ENCODE data around the gene ARFGEF3. TPM values are rescaled to one million over a fixed set of nuclear protein-coding genes. Genes with fewer than 3 reads are reported as not detected.

ARFGEF3 gene
- total RNA-seq, 4 donors from 2014 or later, result 8.9 to 12.0 (median 10.5) TPM

DNA sequence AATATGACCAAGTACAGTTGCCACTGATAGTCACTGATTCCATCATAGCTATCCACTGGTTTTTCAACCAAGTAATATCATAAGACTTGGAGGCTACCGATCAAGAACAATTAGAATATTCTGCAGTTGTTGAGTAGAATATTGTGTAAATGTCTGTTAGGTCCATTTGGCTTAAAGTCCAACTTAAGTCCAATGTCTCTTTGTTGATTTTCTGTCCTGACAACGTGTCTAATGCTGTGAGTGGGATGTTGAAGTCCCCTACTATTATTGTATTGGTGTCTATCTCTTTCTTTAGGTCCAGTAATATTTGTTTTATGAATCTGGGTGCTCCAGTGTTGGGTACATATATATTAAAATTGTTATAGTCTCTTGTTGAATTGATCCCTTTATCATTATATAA lies 13.9 kb downstream of the ARFGEF3 start:
- Histone ChIP-seq H3K27ac (no peak overlapping the region), H3K27me3 (no peaks in the 10 kb centered on the region), H3K36me3 (no peaks in the 10 kb centered on the region), H3K9me3 (peaks cover 0 to 6% (median 0%) of the 10 kb centered on the region in 4 donors), H3K4me3 (no peak overlapping the region), H3K4me1 (no peaks in the 10 kb centered on the region)
- DNase-seq, result no peak
- TF ChIP-seq POLR2A (IDR thresholded peaks at IDR 0.05), result no peak
- TF ChIP-seq, protein P1, sequence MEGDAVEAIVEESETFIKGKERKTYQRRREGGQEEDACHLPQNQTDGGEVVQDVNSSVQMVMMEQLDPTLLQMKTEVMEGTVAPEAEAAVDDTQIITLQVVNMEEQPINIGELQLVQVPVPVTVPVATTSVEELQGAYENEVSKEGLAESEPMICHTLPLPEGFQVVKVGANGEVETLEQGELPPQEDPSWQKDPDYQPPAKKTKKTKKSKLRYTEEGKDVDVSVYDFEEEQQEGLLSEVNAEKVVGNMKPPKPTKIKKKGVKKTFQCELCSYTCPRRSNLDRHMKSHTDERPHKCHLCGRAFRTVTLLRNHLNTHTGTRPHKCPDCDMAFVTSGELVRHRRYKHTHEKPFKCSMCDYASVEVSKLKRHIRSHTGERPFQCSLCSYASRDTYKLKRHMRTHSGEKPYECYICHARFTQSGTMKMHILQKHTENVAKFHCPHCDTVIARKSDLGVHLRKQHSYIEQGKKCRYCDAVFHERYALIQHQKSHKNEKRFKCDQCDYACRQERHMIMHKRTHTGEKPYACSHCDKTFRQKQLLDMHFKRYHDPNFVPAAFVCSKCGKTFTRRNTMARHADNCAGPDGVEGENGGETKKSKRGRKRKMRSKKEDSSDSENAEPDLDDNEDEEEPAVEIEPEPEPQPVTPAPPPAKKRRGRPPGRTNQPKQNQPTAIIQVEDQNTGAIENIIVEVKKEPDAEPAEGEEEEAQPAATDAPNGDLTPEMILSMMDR (IDR thresholded peaks at IDR 0.05), result no peak

DNA sequence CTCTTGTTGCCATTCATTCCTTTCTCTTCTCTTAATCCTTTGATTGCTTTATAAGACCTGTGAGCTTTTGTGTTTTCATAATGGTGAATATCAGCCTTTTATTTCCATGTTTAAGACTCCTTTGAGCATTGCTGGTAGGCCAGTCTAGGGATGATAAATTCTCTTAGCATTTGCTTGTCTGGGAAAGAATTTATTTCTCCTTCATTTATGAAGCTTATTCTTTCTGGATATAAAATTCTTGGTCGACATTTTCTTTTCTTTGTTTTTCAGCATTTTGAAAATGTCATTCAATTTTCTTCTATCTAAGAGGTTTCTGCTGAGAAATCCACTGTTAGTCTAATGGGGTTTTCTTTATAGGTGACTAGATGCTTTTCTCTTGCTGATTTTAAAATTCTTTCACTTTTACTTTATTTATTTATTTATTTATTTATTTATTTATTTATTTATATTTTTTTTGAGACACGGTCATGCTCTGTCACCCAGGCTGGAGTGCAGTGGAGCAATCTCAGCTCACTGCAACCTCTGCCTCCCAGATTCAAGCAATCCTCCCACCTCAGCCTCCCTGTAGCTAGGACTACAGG lies 15.0 kb downstream of the ARFGEF3 start:
- Histone ChIP-seq H3K9me3 (peaks cover 0 to 6% (median 0%) of the 10 kb centered on the region in 4 donors), H3K4me1 (no peaks in the 10 kb centered on the region), H3K36me3 (no peaks in the 10 kb centered on the region), H3K4me3 (no peak overlapping the region), H3K27me3 (no peaks in the 10 kb centered on the region), H3K27ac (no peak overlapping the region)
- no peak for TF ChIP-seq POLR2A (IDR thresholded peaks at IDR 0.05)
- DNase-seq, result no peak

DNA sequence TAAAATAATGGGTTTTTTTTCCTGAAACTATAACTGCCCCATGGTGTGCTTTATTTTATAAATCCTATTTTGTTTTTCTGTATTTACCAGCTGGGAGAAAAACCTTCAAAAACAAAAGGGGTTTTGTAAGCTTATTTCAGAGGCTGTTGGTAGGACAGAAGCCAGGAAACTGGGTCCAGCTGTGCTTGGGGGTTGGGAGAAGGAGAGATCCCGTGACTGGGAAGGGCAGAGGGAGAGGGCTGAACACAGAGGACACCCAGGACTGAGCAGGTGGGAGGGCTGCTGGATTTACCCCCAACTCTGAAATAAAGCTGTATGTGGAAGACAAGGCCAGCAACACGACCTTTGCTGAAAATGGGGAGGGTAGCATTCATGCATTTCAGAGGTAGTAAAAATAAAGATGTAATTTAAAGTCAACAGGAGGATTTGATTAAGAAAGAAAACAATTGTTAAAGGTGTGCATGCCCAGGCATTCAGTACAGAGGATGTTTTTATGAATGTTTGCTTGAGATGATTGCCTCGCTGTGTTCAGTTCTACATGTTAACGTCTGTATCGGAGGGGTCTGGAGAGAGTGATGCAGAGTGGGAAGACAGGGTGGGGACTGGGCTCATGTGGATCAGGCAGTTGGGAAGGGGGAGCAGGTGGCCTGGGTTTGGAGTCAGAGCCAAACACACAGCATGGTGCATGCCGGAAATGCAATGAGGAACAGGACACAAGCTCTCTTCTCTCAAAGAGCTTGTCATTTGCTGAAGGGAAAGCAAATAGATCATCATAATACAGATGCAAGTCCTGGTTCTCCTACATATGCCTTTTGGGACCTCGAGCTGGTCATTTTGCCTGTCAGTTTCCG lies 21.4 kb downstream of the ARFGEF3 start:
- H3K27me3 ChIP-seq, result no peaks in the 10 kb centered on the region
- no peak overlapping the region for H3K27ac ChIP-seq
- no peak overlapping the region for H3K4me3 ChIP-seq
- H3K4me1 ChIP-seq, result peaks cover 0 to under 1% (median 0%) of the 10 kb centered on the region in 4 donors
- TF ChIP-seq, protein P1 (IDR thresholded peaks at IDR 0.05), result no peak
- no peak for TF ChIP-seq POLR2A (IDR thresholded peaks at IDR 0.05)
- no peak for DNase-seq
- no peaks in the 10 kb centered on the region for H3K36me3 ChIP-seq
- no peaks in the 10 kb centered on the region for H3K9me3 ChIP-seq

DNA sequence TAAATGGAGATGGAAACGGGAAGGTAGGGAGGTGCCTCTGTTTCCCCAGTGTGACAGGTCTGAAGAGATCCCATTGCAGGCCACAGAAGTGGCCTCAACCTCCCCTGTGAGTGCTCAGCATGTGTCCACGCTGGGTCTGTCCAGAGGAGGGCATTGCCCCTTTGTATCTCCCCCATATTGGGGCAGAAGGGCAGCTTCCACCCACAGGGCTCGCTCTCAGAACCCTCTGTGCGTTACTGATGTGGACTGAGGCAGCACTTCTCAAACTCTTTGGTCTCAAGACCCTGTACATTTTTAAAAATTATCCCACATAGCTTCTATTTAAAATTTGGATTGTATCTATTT lies 22.0 kb downstream of the ARFGEF3 start:
- H3K27ac ChIP-seq, result no peak overlapping the region

DNA sequence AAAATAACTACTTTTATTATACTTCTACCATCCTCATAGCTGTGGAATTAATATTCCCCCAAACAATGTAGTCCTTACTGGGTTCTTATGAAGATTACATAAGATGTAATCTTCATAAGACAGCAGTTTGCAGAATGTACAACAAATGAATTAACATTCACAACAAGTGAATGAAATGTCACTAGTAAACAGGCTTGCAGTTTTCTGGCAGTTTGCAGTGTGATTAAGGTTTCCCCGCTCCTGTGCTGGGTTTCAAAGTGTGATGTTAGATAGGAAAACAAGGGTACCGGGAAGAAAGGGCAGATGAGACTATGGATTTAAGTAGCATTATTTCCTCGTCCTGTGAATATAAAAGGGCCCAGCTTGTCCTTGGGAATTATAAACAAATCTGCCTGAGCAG lies 22.5 kb downstream of the ARFGEF3 start:
- Histone ChIP-seq H3K4me3 (no peak overlapping the region), H3K27ac (no peak overlapping the region), H3K9me3 (no peaks in the 10 kb centered on the region), H3K27me3 (no peaks in the 10 kb centered on the region), H3K36me3 (no peaks in the 10 kb centered on the region), H3K4me1 (peaks cover 0 to 7% (median 0%) of the 10 kb centered on the region in 4 donors)
- TF ChIP-seq POLR2A (IDR thresholded peaks at IDR 0.05), result no peak
- TF ChIP-seq, protein P1 (IDR thresholded peaks at IDR 0.05), result no peak
- DNase-seq, result no peak

More for the DNA sequence above, 22.0 kb downstream of the ARFGEF3 start:
- TF ChIP-seq, protein P1 (IDR thresholded peaks at IDR 0.05), result no peak
- TF ChIP-seq POLR2A (IDR thresholded peaks at IDR 0.05), result no peak
- H3K9me3 ChIP-seq, result no peaks in the 10 kb centered on the region
- peaks cover 0 to 7% (median 0%) of the 10 kb centered on the region in 4 donors for H3K4me1 ChIP-seq
- no peaks in the 10 kb centered on the region for H3K27me3 ChIP-seq
- H3K36me3 ChIP-seq, result no peaks in the 10 kb centered on the region
- no peak for DNase-seq
- no peak overlapping the region for H3K4me3 ChIP-seq

DNA sequence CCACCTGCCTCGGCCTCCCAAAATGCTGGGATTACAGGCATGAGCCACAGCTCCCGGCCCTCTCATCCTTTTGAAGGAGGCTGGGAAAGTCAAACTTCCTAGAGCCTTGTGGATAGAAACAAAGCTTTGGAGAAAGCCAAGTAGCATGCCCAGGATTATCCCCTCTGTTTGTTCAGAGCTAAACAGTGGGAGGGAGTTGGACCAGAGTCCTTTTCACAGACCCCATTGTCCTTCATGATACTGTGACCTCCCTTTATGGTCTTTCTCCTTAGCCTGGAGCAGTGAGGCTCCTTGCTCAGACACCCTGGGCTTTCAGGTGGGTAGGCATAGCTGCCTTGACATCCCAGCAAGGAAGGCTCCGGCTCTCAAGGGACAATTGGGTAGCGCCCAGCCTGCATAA lies 25.4 kb downstream of the ARFGEF3 start:
- no peaks in the 10 kb centered on the region for H3K36me3 ChIP-seq
- no peak for DNase-seq
- H3K27ac ChIP-seq, result no peak overlapping the region
- TF ChIP-seq POLR2A (IDR thresholded peaks at IDR 0.05), result no peak
- TF ChIP-seq, protein P1 (IDR thresholded peaks at IDR 0.05), result no peak
- H3K4me3 ChIP-seq, result no peak overlapping the region
- H3K4me1 ChIP-seq, result peaks cover 0 to 7% (median 0%) of the 10 kb centered on the region in 4 donors
- no peaks in the 10 kb centered on the region for H3K27me3 ChIP-seq
- H3K9me3 ChIP-seq, result no peaks in the 10 kb centered on the region
